NCI-H1930 (cell line): Measurements from ENCODE around the gene TMEM183A.

ENCODE experiments used
- DNase-seq, 2 experiments: peaks; one replicate each; lab custom pipeline; 2025; lab: John Stamatoyannopoulos, UW

Gene TMEM183A

DNA sequence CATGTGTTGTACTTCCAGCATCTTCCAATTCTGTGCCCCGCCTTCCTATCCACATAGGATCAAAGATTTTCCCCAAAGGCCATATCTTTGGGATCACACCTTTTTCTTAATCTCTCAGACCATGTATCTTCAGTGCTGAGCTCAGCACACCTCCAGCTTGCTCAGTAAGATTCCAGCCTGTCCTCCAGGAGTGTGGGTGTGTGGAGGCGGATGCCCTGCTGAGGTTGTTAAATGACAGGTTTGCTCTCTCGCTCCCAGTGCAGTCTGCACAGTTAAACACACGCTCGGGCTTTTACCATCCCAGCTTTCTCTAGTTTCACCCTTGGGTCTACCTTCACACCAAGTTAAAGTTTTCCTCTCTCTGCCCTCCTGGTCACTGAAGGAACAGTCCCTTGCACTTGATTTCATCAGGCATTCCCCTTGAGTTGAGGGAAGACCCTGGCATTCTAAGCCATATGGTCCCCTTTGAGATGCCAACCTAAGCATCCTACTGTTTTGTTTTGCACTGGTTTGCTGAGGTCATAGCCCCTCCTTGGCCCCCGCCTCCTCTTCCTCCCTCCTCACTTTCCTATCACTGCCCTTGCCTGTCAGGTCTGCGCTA, 64.9 kb downstream of the TMEM183A start:
- no peak for DNase-seq

DNA sequence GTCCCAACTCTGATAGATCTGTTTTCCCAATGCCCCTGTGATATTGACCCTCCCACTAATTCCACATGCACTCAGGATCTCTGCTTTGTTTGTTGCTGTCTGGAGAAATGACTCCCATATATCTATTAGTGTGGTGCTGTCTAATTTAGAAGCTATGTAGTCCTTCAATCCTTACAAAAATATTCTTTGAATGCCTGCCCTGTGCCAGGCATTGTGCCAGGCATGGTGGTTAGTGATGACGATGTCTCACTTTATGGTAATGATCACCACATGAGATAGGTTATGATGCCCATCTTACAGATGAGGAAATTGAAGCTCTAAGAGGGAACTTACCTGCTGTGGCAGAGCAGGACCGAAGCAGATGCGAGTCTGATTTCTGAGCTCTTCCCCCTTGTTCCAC, 65.7 kb downstream of the TMEM183A start:
- DNase-seq, result no peak

GRCh38 chr1:203073469-203073868, 66.3 kb downstream of the TMEM183A start:
- DNase-seq, result no peak
